PFSK-1 (cell line): Measurements from ENCODE around the gene RRP1.

Source experiments
- FOXP2 ChIP-seq: optimal IDR thresholded peaks from 2 replicates; pipeline ENCODE3; 2011; ENCODE audit warnings: borderline replicate concordance, control low read depth, inconsistent platforms; ENCODE audit not compliant: insufficient read depth; ENCODE audit errors: extremely low read length, extremely low read depth
- POLR2AphosphoS5 ChIP-seq: IDR thresholded peaks from 2 replicates; pipeline ENCODE4 v1.6.1; 2012; ENCODE audit warnings: low read depth, mild to moderate bottlenecking, control low read depth, low read length, moderate library complexity
- SIN3A ChIP-seq: IDR thresholded peaks from 2 replicates; pipeline ENCODE4 v1.6.1; 2012; ENCODE audit warnings: mild to moderate bottlenecking, low read length, moderate library complexity, borderline replicate concordance; ENCODE audit not compliant: insufficient read depth
- TAF1 ChIP-seq: IDR thresholded peaks from 2 replicates; pipeline ENCODE4 v1.6.1; 2012; ENCODE audit warnings: low read length, control low read depth, borderline replicate concordance; ENCODE audit not compliant: insufficient read depth
- TF ChIP-seq, protein P1 (sequence below), 2 experiments: IDR thresholded peaks; 2 replicates each; pipeline versions ENCODE4 v1.6.1 to v1.8.0; 2011 to 2012; ENCODE audit warnings: low read depth in 2 of 2, low read length in 2 of 2, control low read depth in 1 of 2, inconsistent platforms in 1 of 2, mild to moderate bottlenecking in 1 of 2, moderate library complexity in 1 of 2; ENCODE audit not compliant: insufficient read depth in 1 of 2

The RRP1 gene

DNA sequence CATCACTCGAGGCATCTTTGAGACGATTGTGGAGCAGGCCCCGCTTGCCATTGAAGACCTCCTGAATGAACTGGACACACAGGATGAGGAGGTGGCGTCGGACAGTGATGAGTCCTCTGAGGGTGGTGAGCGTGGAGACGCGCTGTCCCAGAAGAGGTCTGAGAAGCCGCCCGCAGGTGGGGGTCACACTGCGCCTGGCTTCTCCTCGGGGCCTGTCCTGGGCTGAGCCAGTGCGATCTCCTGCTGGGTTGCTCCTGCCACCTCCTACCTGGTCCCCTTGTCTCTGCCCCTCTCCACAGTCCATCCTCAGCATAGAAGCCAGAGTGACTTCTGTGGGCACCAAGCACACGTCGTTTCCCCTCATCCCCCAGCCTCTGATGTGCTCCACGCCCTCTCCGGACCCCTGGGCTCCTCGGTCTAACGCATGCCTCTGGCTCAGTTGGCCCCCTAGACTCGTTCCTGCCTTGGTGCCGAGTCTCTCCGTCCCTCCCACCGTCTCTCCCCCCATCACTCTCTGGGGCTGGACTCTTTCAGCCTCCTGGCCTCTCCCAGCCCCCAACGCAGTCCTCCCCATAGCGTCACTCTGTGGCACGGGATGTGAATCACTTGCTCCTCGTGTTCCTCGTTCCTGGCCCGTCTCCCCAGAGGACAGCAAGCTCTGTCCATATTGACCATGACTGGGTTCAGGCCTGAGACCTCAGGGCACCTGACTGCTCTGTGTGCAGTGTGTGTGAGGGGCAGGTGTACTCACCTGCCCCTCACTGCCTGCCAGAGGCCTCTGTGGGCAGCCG, 8.7 kb downstream of the RRP1 start:
- TF ChIP-seq TAF1: no peak
- TF ChIP-seq, protein P1, sequence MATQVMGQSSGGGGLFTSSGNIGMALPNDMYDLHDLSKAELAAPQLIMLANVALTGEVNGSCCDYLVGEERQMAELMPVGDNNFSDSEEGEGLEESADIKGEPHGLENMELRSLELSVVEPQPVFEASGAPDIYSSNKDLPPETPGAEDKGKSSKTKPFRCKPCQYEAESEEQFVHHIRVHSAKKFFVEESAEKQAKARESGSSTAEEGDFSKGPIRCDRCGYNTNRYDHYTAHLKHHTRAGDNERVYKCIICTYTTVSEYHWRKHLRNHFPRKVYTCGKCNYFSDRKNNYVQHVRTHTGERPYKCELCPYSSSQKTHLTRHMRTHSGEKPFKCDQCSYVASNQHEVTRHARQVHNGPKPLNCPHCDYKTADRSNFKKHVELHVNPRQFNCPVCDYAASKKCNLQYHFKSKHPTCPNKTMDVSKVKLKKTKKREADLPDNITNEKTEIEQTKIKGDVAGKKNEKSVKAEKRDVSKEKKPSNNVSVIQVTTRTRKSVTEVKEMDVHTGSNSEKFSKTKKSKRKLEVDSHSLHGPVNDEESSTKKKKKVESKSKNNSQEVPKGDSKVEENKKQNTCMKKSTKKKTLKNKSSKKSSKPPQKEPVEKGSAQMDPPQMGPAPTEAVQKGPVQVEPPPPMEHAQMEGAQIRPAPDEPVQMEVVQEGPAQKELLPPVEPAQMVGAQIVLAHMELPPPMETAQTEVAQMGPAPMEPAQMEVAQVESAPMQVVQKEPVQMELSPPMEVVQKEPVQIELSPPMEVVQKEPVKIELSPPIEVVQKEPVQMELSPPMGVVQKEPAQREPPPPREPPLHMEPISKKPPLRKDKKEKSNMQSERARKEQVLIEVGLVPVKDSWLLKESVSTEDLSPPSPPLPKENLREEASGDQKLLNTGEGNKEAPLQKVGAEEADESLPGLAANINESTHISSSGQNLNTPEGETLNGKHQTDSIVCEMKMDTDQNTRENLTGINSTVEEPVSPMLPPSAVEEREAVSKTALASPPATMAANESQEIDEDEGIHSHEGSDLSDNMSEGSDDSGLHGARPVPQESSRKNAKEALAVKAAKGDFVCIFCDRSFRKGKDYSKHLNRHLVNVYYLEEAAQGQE (IDR thresholded peaks at IDR 0.05; ENCODE audit: insufficient read depth in 1 of 2, low read depth in 2 of 2, low read length in 2 of 2): no peak
- TF ChIP-seq FOXP2: no peak
- TF ChIP-seq POLR2AphosphoS5: no peak

DNA sequence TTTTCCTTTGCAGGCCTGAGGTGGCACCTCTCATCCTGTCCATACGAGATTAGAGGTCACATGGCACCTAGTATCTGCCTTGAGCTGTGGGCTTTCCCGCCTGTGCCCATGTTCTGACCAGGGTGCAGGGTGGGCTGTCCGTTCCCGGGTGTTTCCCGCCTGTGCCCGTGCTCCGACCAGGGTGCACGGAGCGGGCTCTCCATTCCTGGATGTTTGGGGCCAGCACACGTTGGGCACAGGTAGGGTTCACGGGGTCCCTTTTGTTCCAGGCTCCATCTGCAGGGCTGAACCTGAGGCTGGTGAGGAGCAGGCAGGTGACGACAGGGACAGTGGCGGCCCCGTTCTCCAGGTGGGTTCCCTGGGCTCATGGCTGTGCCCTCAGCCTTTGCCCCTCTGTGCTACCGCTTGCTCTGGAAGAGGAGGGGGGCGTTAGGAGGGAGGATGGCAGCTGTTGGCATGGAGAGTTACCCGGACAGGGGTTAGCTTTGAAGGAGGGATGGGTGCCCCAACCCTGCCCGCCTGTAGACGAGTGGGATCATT, 10.0 kb downstream of the RRP1 start:
- TF ChIP-seq FOXP2 (no peak), POLR2AphosphoS5 (no peak), TAF1 (no peak), SIN3A (no peak)
- TF ChIP-seq, protein P1 (IDR thresholded peaks at IDR 0.05; ENCODE audit: insufficient read depth in 1 of 2, low read depth in 2 of 2, low read length in 2 of 2): no peak

DNA sequence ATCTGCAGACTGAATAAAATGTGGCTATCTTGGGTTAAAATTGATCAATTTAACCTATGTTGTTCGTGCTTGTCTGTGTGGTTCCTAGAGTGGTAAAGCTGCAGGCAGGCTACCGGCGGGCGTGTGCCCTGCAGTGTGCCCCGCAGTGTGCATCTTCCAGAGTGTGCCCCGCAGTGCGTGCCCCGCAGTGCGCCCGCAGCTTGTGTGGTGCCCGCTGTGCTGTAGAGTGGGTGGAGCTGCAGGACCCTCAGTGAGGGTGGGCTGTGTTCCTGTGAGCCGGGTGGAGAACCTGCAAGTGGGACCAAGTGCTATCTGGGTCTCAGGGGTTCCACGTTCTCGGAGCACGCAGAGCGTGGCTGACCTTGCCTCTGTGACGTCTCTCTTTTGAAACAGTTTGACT, 10.7 kb downstream of the RRP1 start:
- TF ChIP-seq SIN3A (no peak), TAF1 (no peak), POLR2AphosphoS5 (no peak), FOXP2 (no peak)
- TF ChIP-seq, protein P1 (IDR thresholded peaks at IDR 0.05; ENCODE audit: insufficient read depth in 1 of 2, low read depth in 2 of 2, low read length in 2 of 2): no peak

DNA sequence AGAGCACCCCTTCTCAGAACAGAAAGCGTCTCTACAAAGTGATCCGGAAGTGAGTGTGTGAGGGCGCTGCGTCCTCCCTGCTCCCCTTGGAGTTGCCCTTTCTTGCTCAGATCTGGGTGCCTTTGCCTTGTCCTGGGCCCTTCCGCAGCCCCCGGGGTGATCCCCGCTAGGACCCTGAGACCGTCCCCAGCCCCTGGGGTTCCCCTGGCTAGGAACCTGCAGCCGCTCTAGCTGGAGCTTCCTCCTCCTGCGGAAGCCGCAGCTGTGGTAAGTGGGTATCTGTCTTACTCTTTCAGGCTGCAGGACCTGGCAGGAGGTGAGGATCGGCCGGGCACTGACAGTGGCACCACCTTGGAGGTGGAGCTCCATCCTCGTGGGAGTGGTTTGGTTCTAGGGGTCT, 11.2 kb downstream of the RRP1 start:
- TF ChIP-seq SIN3A (no peak), POLR2AphosphoS5 (no peak), TAF1 (no peak), FOXP2 (no peak)
- TF ChIP-seq, protein P1 (IDR thresholded peaks at IDR 0.05; ENCODE audit: insufficient read depth in 1 of 2, low read depth in 2 of 2, low read length in 2 of 2): no peak
